ENCODE measurements around the gene SHROOM1. TPM values are rescaled to one million over a fixed set of nuclear protein-coding genes. Genes with fewer than 3 reads are reported as not detected.

Gene SHROOM1
- total RNA-seq, 2 donors from 2014 or later, result 1.1 to 2.1 TPM

- no peak overlapping the region for H3K4me3 Mint-ChIP-seq
- H3K27ac Mint-ChIP-seq, result no peak overlapping the region
- H3K36me3 Mint-ChIP-seq (ENCODE audit: insufficient read depth in 2 of 2), result no peaks in the 10 kb centered on the region
- H3K4me1 Mint-ChIP-seq (ENCODE audit: low read depth), result no peaks in the 10 kb centered on the region
- H3K27me3 Mint-ChIP-seq (ENCODE audit: low read depth), result peaks cover 45% of the 10 kb centered on the region
- DNase-seq, result no peak
- H3K9me3 Mint-ChIP-seq, result no peaks in the 10 kb centered on the region
- no peak for ATAC-seq (replicated peaks in 1 of 2)
Observed at GRCh38 chr5:132785365-132785764, 45.1 kb downstream of the SHROOM1 start.

GRCh38 chr5:132782101-132782500 is 48.3 kb downstream of the SHROOM1 start:
- H3K27ac Mint-ChIP-seq, result no peak overlapping the region
- peaks cover 70% of the 10 kb centered on the region for H3K27me3 Mint-ChIP-seq (ENCODE audit: low read depth)
- H3K9me3 Mint-ChIP-seq, result no peaks in the 10 kb centered on the region
- ATAC-seq (replicated peaks in 1 of 2) (no peak), DNase-seq (no peak)
- H3K4me3 Mint-ChIP-seq, result no peak overlapping the region
- peaks cover 0 to 2% of the 10 kb centered on the region in 2 donors for H3K36me3 Mint-ChIP-seq (ENCODE audit: insufficient read depth in 2 of 2)
- H3K4me1 Mint-ChIP-seq (ENCODE audit: low read depth), result peaks cover 5% of the 10 kb centered on the region

- Mint-ChIP-seq H3K27me3 (ENCODE audit: low read depth) (peaks cover 68% of the 10 kb centered on the region), H3K4me1 (ENCODE audit: low read depth) (peaks cover 5% of the 10 kb centered on the region)
Observed at GRCh38 chr5:132781029-132781428, 49.4 kb downstream of the SHROOM1 start.

GRCh38 chr5:132780577-132780976 is 49.9 kb downstream of the SHROOM1 start:
- H3K4me3 Mint-ChIP-seq, result no peak overlapping the region
- no peak for DNase-seq
- peaks cover 9% of the 10 kb centered on the region for H3K4me1 Mint-ChIP-seq (ENCODE audit: low read depth)
- H3K27me3 Mint-ChIP-seq (ENCODE audit: low read depth), result peaks cover 65% of the 10 kb centered on the region
- no peaks in the 10 kb centered on the region for H3K9me3 Mint-ChIP-seq
- H3K27ac Mint-ChIP-seq, result no peak overlapping the region
- H3K36me3 Mint-ChIP-seq (ENCODE audit: insufficient read depth in 2 of 2), result peaks cover 0 to 2% of the 10 kb centered on the region in 2 donors
- ATAC-seq (replicated peaks in 1 of 2), result no peak

More at GRCh38 chr5:132781029-132781428, 49.4 kb downstream of the SHROOM1 start:
- no peak overlapping the region for H3K27ac Mint-ChIP-seq
- H3K4me3 Mint-ChIP-seq, result no peak overlapping the region
- ATAC-seq (replicated peaks in 1 of 2) (no peak), DNase-seq (no peak)
- H3K9me3 Mint-ChIP-seq, result no peaks in the 10 kb centered on the region
- H3K36me3 Mint-ChIP-seq (ENCODE audit: insufficient read depth in 2 of 2), result peaks cover 0 to 2% of the 10 kb centered on the region in 2 donors

GRCh38 chr5:132779961-132780360 is 50.5 kb downstream of the SHROOM1 start:
- Mint-ChIP-seq H3K27ac (no peak overlapping the region), H3K36me3 (ENCODE audit: insufficient read depth in 2 of 2) (peaks cover 0 to 2% of the 10 kb centered on the region in 2 donors), H3K27me3 (ENCODE audit: low read depth) (peaks cover 65% of the 10 kb centered on the region), H3K4me3 (no peak overlapping the region), H3K9me3 (no peaks in the 10 kb centered on the region), H3K4me1 (ENCODE audit: low read depth) (peaks cover 13% of the 10 kb centered on the region)
- ATAC-seq (replicated peaks in 1 of 2), result no peak
- no peak for DNase-seq

- Mint-ChIP-seq H3K36me3 (ENCODE audit: insufficient read depth in 2 of 2) (peaks cover 0 to 2% of the 10 kb centered on the region in 2 donors), H3K27me3 (ENCODE audit: low read depth) (peaks cover 65% of the 10 kb centered on the region), H3K27ac (no peak overlapping the region), H3K9me3 (no peaks in the 10 kb centered on the region), H3K4me1 (ENCODE audit: low read depth) (peaks cover 13% of the 10 kb centered on the region), H3K4me3 (peak overlapping the region in 1 of 2 donors; percentile 10)
- DNase-seq (no peak), ATAC-seq (replicated peaks in 1 of 2) (no peak)
Observed at GRCh38 chr5:132778856-132779255, 51.6 kb downstream of the SHROOM1 start.

- Mint-ChIP-seq H3K4me1 (ENCODE audit: low read depth) (peaks cover 13% of the 10 kb centered on the region), H3K27me3 (ENCODE audit: low read depth) (peaks cover 61% of the 10 kb centered on the region), H3K36me3 (ENCODE audit: insufficient read depth in 2 of 2) (peaks cover 0 to 2% of the 10 kb centered on the region in 2 donors), H3K9me3 (no peaks in the 10 kb centered on the region), H3K27ac (no peak overlapping the region), H3K4me3 (peak overlapping the region; percentile 43 to 89)
- DNase-seq (no peak), ATAC-seq (replicated peaks in 1 of 2) (no peak)
Observed at GRCh38 chr5:132778129-132778528, 52.3 kb downstream of the SHROOM1 start.

- DNase-seq (peak; percentile 60 to 75), ATAC-seq (replicated peaks in 1 of 2) (peak; percentile 80 to 85)
- Mint-ChIP-seq H3K4me3 (peak within 1 kb of the TSS; percentile 61 to 89), H3K9me3 (no peaks in the 10 kb centered on the region), H3K36me3 (ENCODE audit: insufficient read depth in 2 of 2) (peaks cover 0 to 2% of the 10 kb centered on the region in 2 donors), H3K27me3 (ENCODE audit: low read depth) (peaks cover 56% of the 10 kb centered on the region), H3K27ac (no peak within 1 kb of the TSS), H3K4me1 (ENCODE audit: low read depth) (peaks cover 13% of the 10 kb centered on the region)
Observed at GRCh38 chr5:132777209-132778069, 53.0 kb downstream of the SHROOM1 start, which contains the start of gene SEPTIN8. SEPTIN8 (minus strand) TSS chr5:132777239; CDS start chr5:132777137, 102 bp downstream.

GRCh38 chr5:132776938-132777208 is 53.6 kb downstream of the SHROOM1 start:
- H3K4me1 Mint-ChIP-seq (ENCODE audit: low read depth), result peaks cover 13% of the 10 kb centered on the region
- no peaks in the 10 kb centered on the region for H3K9me3 Mint-ChIP-seq
- ATAC-seq (replicated peaks in 1 of 2), result no peak
- H3K36me3 Mint-ChIP-seq (ENCODE audit: insufficient read depth in 2 of 2), result peaks cover 0 to 2% of the 10 kb centered on the region in 2 donors
- no peak for DNase-seq
- H3K4me3 Mint-ChIP-seq, result no peak overlapping the region
- H3K27me3 Mint-ChIP-seq (ENCODE audit: low read depth), result peaks cover 52% of the 10 kb centered on the region
- no peak overlapping the region for H3K27ac Mint-ChIP-seq

GRCh38 chr5:132776131-132776937 is 54.1 kb downstream of the SHROOM1 start:
- Mint-ChIP-seq H3K27ac (no peak overlapping the region), H3K9me3 (no peaks in the 10 kb centered on the region), H3K27me3 (ENCODE audit: low read depth) (peaks cover 47% of the 10 kb centered on the region), H3K4me3 (peak overlapping the region; percentile 61 to 69), H3K36me3 (ENCODE audit: insufficient read depth in 2 of 2) (peaks cover 0 to 2% of the 10 kb centered on the region in 2 donors), H3K4me1 (ENCODE audit: low read depth) (peaks cover 13% of the 10 kb centered on the region)
- ATAC-seq (replicated peaks in 1 of 2) (peak in 1 of 2 donors; percentile 28), DNase-seq (peak in 1 of 2 donors; percentile 4)

GRCh38 chr5:132775476-132775961 is 54.9 kb downstream of the SHROOM1 start:
- H3K4me1 Mint-ChIP-seq (ENCODE audit: low read depth), result peaks cover 13% of the 10 kb centered on the region
- H3K9me3 Mint-ChIP-seq, result no peaks in the 10 kb centered on the region
- DNase-seq (no peak), ATAC-seq (replicated peaks in 1 of 2) (no peak)
- peak overlapping the region; percentile 18 to 58 for H3K4me3 Mint-ChIP-seq
- H3K27ac Mint-ChIP-seq, result no peak overlapping the region
- H3K36me3 Mint-ChIP-seq (ENCODE audit: insufficient read depth in 2 of 2), result peaks cover 0 to 2% of the 10 kb centered on the region in 2 donors
- H3K27me3 Mint-ChIP-seq (ENCODE audit: low read depth), result peaks cover 39% of the 10 kb centered on the region

- no peak overlapping the region for H3K4me3 Mint-ChIP-seq
- ATAC-seq (replicated peaks in 1 of 2) (no peak), DNase-seq (no peak)
- H3K4me1 Mint-ChIP-seq (ENCODE audit: low read depth), result peaks cover 13% of the 10 kb centered on the region
- H3K27me3 Mint-ChIP-seq (ENCODE audit: low read depth), result peaks cover 33% of the 10 kb centered on the region
- no peaks in the 10 kb centered on the region for H3K9me3 Mint-ChIP-seq
- H3K36me3 Mint-ChIP-seq (ENCODE audit: insufficient read depth in 2 of 2), result peaks cover 0 to 2% of the 10 kb centered on the region in 2 donors
- H3K27ac Mint-ChIP-seq, result no peak overlapping the region
Observed at GRCh38 chr5:132774896-132775295, 55.6 kb downstream of the SHROOM1 start.

- DNase-seq, result no peak
- Mint-ChIP-seq H3K27ac (no peak overlapping the region), H3K36me3 (ENCODE audit: insufficient read depth in 2 of 2) (peaks cover 0 to 2% of the 10 kb centered on the region in 2 donors), H3K9me3 (no peaks in the 10 kb centered on the region), H3K27me3 (ENCODE audit: low read depth) (peaks cover 28% of the 10 kb centered on the region), H3K4me3 (no peak overlapping the region), H3K4me1 (ENCODE audit: low read depth) (peaks cover 13% of the 10 kb centered on the region)
- no peak for ATAC-seq (replicated peaks in 1 of 2)
Observed at GRCh38 chr5:132774406-132774805, 56.0 kb downstream of the SHROOM1 start.
